ENCODE measurements around the gene FAM209B.
"Not testable (repeated sequence)": the region's sequence is repeated elsewhere in the genome, so short reads cannot be mapped to it uniquely, and the experiment has no call there.

FAM209B gene

DNA sequence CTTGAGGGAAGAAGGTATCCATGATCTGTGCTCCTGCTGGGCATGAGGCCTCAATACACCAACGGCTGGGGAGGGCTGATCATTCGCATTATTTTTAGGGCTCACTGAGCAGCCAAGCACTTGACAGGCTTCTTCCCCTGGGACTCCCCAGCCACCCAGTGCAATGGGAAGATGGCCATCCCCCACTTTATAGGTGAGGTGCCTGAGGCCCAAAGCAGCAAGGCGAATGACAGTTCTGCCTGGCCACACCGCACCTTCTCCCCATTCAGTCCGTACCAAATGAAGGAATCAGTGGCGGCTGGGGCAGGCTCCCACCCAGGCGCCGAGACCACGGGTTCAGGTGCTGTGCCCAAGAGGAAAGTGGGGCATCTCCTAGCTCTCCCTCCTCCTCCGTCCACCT lies 12.9 kb upstream of the FAM209B start:
- Histone ChIP-seq H3K4me1 (peaks cover 0 to 8% (median 0%) of the 10 kb centered on the region in 4 donors), H3K27me3 (no peaks in the 10 kb centered on the region), H3K9me3 (peaks cover 0 to 22% (median 18%) of the 10 kb centered on the region in 3 donors), H3K4me3 (no peak overlapping the region), H3K36me3 (peaks cover 48 to 53% (median 50%) of the 10 kb centered on the region in 3 donors), H3K27ac (no peak overlapping the region)
- DNase-seq: peak in 1 of 2 donors; percentile 32
- intact Hi-C loops (cut with DNase I; ENCODE audit: low total_unique reads): no loop called here
- TF ChIP-seq, protein P1, sequence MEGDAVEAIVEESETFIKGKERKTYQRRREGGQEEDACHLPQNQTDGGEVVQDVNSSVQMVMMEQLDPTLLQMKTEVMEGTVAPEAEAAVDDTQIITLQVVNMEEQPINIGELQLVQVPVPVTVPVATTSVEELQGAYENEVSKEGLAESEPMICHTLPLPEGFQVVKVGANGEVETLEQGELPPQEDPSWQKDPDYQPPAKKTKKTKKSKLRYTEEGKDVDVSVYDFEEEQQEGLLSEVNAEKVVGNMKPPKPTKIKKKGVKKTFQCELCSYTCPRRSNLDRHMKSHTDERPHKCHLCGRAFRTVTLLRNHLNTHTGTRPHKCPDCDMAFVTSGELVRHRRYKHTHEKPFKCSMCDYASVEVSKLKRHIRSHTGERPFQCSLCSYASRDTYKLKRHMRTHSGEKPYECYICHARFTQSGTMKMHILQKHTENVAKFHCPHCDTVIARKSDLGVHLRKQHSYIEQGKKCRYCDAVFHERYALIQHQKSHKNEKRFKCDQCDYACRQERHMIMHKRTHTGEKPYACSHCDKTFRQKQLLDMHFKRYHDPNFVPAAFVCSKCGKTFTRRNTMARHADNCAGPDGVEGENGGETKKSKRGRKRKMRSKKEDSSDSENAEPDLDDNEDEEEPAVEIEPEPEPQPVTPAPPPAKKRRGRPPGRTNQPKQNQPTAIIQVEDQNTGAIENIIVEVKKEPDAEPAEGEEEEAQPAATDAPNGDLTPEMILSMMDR (IDR thresholded peaks at IDR 0.05): no peak

DNA sequence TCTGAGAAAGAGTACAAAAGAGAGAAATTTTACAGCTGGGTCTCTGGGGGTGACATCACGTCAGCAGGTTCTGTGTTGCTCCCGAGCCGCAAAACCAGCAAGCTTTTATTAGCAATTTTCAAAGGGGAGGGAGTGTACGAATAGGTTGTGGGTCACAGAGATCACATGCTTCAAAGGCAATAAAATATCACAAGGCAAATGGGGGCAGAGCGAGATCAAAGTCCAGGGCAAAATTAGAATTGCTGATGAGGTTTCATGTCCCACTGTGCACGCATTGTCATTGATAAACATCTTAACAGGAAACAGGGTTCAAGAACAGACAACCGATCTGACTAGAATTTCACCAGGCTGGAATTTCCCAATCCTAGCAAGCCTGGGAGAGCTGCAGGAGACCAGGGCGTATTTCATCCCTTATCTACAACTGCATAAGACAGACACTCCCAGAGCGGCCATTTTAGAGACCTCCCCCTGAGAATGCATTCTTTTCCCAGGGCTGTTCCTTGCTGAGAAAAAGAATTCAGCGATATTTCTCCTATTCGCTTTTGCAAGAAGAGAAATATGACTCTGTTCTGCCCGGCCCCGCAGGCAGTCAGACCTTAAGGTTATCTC lies 12.2 kb upstream of the FAM209B start:
- DNase-seq: peak in 1 of 2 donors; percentile 25
- H3K27me3 ChIP-seq; H3K27ac ChIP-seq; H3K4me1 ChIP-seq; intact Hi-C loops (cut with DNase I; ENCODE audit: low total_unique reads); H3K4me3 ChIP-seq: not testable (repeated sequence)
- peaks cover 0 to 22% (median 18%) of the 10 kb centered on the region in 3 donors for H3K9me3 ChIP-seq
- peaks cover 48 to 53% (median 50%) of the 10 kb centered on the region in 3 donors for H3K36me3 ChIP-seq

DNA sequence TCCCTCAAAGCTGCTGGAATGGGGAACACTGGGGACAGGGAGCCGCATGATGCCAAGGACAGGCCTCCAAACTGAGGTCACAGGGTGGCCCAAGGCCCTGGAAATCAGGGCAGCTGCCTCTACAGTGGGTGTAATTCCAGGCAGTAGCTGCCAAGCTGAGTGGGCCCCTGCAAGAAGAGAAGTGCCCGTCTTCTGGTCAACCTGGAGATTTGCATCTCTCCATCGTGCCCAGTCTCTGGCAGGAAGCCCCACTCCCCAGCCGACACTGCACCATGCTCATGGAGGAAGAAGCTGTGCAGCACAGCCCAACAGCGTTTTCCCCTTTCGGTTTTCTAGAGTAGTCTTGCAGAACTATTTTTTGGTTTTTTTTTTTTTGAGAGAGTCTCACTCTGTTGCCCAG lies 10.7 kb upstream of the FAM209B start:
- H3K4me3 ChIP-seq: no peak overlapping the region
- H3K27ac ChIP-seq: no peak overlapping the region
- H3K9me3 ChIP-seq: peaks cover 0 to 22% (median 18%) of the 10 kb centered on the region in 3 donors
- intact Hi-C loops (cut with DNase I; ENCODE audit: low total_unique reads): no loop called here
- H3K27me3 ChIP-seq: no peaks in the 10 kb centered on the region
- H3K4me1 ChIP-seq: no peaks in the 10 kb centered on the region
- TF ChIP-seq, protein P1 (IDR thresholded peaks at IDR 0.05): no peak
- DNase-seq: peak in 1 of 2 donors; percentile 54
- peaks cover 39 to 43% (median 42%) of the 10 kb centered on the region in 3 donors for H3K36me3 ChIP-seq

DNA sequence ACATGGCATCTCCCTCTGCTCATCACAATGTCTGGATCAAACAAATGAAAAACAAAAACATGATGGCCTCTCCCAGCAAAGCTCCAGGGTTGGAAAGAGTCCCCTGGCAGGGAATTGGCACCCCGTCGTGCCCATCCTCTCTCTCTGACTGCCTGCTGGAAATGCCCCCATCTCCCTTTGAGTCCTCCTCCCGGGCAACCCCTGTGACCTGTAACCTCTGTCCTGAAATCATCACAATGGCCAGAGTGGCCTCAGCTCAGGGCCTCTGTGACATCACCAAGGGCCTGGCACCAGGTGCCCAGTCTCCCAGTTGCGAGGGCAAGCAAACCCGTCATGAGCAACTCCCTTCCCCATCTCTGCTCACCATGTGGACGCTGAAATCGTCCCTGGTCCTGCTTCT lies 8.6 kb upstream of the FAM209B start, which contains the start of gene FAM209A:
Gene FAM209A, plus strand, starts transcription at position 301 of the 400 bp plus-strand sequence. Its CDS starts 65 bp downstream, at position 366.
- H3K4me3 ChIP-seq; H3K27ac ChIP-seq; H3K27me3 ChIP-seq; intact Hi-C loops (cut with DNase I; ENCODE audit: low total_unique reads); H3K4me1 ChIP-seq; DNase-seq: not testable (repeated sequence)
- peaks cover 18 to 21% (median 21%) of the 10 kb centered on the region in 3 donors for H3K36me3 ChIP-seq
- H3K9me3 ChIP-seq: peaks cover 0 to 22% (median 18%) of the 10 kb centered on the region in 3 donors

DNA sequence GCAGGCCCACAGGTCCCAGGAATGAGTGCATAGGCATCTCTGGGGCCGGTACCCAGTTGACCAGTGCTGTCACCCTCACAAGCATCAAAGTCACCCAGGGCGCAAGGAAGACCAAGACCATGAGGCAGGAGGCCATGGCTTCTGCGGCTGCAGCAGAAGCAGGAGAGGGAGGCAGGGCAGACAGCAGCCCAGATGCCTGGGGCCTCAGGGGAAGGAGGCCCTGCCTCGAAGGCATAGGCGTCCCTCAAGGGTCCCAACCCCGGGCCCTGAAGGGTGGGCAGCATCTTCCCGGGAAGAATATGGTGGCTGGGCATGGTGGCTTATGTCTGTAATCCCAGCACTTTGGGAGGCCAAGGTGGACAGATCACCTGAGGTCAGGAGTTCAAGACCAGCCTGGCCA lies 5.5 kb upstream of the FAM209B start:
- no peak overlapping the region for H3K27ac ChIP-seq
- no peaks in the 10 kb centered on the region for H3K27me3 ChIP-seq
- no peaks in the 10 kb centered on the region for H3K9me3 ChIP-seq
- intact Hi-C loops (cut with DNase I; ENCODE audit: low total_unique reads): no loop called here
- H3K4me1 ChIP-seq: no peaks in the 10 kb centered on the region
- H3K36me3 ChIP-seq: no peaks in the 10 kb centered on the region
- DNase-seq: no peak
- H3K4me3 ChIP-seq: no peak overlapping the region
- TF ChIP-seq, protein P1 (IDR thresholded peaks at IDR 0.05): no peak

DNA sequence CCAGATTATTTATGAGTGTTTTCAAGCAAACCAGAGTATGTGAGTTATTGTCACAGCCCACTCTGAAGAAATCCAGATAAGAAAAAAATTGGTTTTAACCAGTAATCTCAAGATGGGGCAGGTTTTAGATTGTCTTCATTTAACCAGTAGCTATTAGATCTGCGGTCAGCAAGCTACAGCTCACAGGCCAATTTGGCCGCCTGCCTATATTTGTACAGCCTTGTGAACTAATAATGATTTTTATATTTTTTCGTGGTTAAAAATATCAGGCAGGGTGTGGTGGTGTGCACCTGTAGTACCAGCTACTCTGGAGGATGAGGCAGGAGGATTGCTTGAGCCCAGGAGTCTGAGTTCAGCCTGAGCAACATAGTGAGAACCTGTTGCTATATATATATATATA lies 5.0 kb downstream of the FAM209B start:
- no peaks in the 10 kb centered on the region for H3K9me3 ChIP-seq

More for the DNA sequence above, 5.0 kb downstream of the FAM209B start:
- no peak for DNase-seq
- no peaks in the 10 kb centered on the region for H3K36me3 ChIP-seq
- no peaks in the 10 kb centered on the region for H3K27me3 ChIP-seq
- TF ChIP-seq, protein P1 (IDR thresholded peaks at IDR 0.05): no peak
- no peaks in the 10 kb centered on the region for H3K4me1 ChIP-seq
- H3K4me3 ChIP-seq: no peak overlapping the region
- H3K27ac ChIP-seq: no peak overlapping the region
- intact Hi-C loops (cut with DNase I; ENCODE audit: low total_unique reads): no loop called here
